Stimulated activated CD4-positive, alpha-beta T cell treated with anti-CD3 and anti-CD28 coated beads, TNF-alpha, amount 100 ng/mL, for 48 hours (primary cell): ENCODE measurements around the gene ZNF586.
"Not testable (repeated sequence)": the region's sequence is repeated elsewhere in the genome, so short reads cannot be mapped to it uniquely, and the experiment has no call there.

ENCODE experiments used
- DNase-seq, 3 donors: peaks; one replicate each; pipeline ENCODE4 v3.0.0-alpha.2; 2020; ENCODE audit warnings: low read depth in 3 of 3

Gene ZNF586

GRCh38 chr19:57823155-57823554 is 53.7 kb downstream of the ZNF586 start:
- not testable (repeated sequence) for DNase-seq

GRCh38 chr19:57823608-57824007 is 54.1 kb downstream of the ZNF586 start:
- not testable (repeated sequence) for DNase-seq

GRCh38 chr19:57825511-57825910 is 56.0 kb downstream of the ZNF586 start:
- DNase-seq: no peak

- DNase-seq: no peak
Measured at GRCh38 chr19:57829316-57829715, 59.8 kb downstream of the ZNF586 start.

- no peak for DNase-seq
Measured at GRCh38 chr19:57830071-57830602, 60.7 kb downstream of the ZNF586 start, which contains the start of gene ZNF587B. Gene ZNF587B (plus strand): TSS chr19:57830299. CDS start chr19:57830529, 230 bp downstream.
